Stimulated activated CD4-positive, alpha-beta T cell treated with anti-CD3 and anti-CD28 coated beads, Interleukin-2, amount 100 ng/mL, for 48 hours (primary cell): ENCODE results near the gene ZNF532.
"Not testable (repeated sequence)": the region's sequence is repeated elsewhere in the genome, so short reads cannot be mapped to it uniquely, and the experiment has no call there.

Experiments
- DNase-seq, 2 donors: peaks; one replicate each; pipeline ENCODE4 v3.0.0-alpha.2; 2020

The ZNF532 gene

GRCh38 chr18:58864146-58865032 lies at the start of gene ZNF532:
ZNF532 (plus strand) TSS chr18:58864877. CDS start in a region left out here.
- DNase-seq, result no peak

- DNase-seq, result no peak
Observed at GRCh38 chr18:58819051-58819450, 45.6 kb upstream of the ZNF532 start.

- no peak for DNase-seq
Observed at GRCh38 chr18:58820251-58820650, 44.4 kb upstream of the ZNF532 start.

GRCh38 chr18:58822944-58823343 lies 41.7 kb upstream of the ZNF532 start:
- DNase-seq, result no peak

- DNase-seq, result no peak
Observed at GRCh38 chr18:58823412-58823811, 41.3 kb upstream of the ZNF532 start.

GRCh38 chr18:58826926-58827325 lies 37.8 kb upstream of the ZNF532 start:
- not testable (repeated sequence) for DNase-seq

- DNase-seq, result no peak
Observed at GRCh38 chr18:58827428-58827827, 37.2 kb upstream of the ZNF532 start.

- no peak for DNase-seq
Observed at GRCh38 chr18:58827886-58828285, 36.8 kb upstream of the ZNF532 start.

GRCh38 chr18:58828399-58829121 lies 36.1 kb upstream of the ZNF532 start:
- DNase-seq, result no peak

- DNase-seq, result no peak
Observed at GRCh38 chr18:58829263-58829662, 35.4 kb upstream of the ZNF532 start.

GRCh38 chr18:58829886-58830285 lies 34.8 kb upstream of the ZNF532 start:
- not testable (repeated sequence) for DNase-seq

- no peak for DNase-seq
Observed at GRCh38 chr18:58831606-58832005, 33.1 kb upstream of the ZNF532 start.

- no peak for DNase-seq
Observed at GRCh38 chr18:58838165-58838860, 26.4 kb upstream of the ZNF532 start.

GRCh38 chr18:58838946-58839345 lies 25.7 kb upstream of the ZNF532 start:
- DNase-seq, result no peak

- no peak for DNase-seq
Observed at GRCh38 chr18:58842978-58843687, 21.5 kb upstream of the ZNF532 start.

GRCh38 chr18:58843688-58844035 lies 21.0 kb upstream of the ZNF532 start:
- DNase-seq, result no peak

GRCh38 chr18:58844871-58845270 lies 19.8 kb upstream of the ZNF532 start:
- DNase-seq, result no peak

GRCh38 chr18:58845928-58846724 lies 18.6 kb upstream of the ZNF532 start:
- no peak for DNase-seq

- no peak for DNase-seq
Observed at GRCh38 chr18:58847383-58848071, 17.1 kb upstream of the ZNF532 start.

- DNase-seq, result no peak
Observed at GRCh38 chr18:58848685-58849084, 16.0 kb upstream of the ZNF532 start.

GRCh38 chr18:58850786-58851469 lies 13.7 kb upstream of the ZNF532 start:
- no peak for DNase-seq
